SK-N-SH treated with all-trans-retinoic acid at 6 μM for 48 hours (cell line): ENCODE results near the gene INSL3.
A peak's percentile ranks its signal among the peaks of the same experiment; 100 is the strongest.

ENCODE experiments used
- ATAC-seq: fragments of 200-7000 bp; cut with Tn5 transposase; 3 replicates; pipeline ENCODE4 v1.9.1; 2020; ENCODE audit warnings: mild to moderate bottlenecking, moderate library complexity
- ARNTL ChIP-seq: fragments of 450-650 bp; formaldehyde crosslinking; IDR thresholded peaks from 2 replicates; pipeline ENCODE4 v1.5.0; 2020; ENCODE audit warnings: low read depth, mild to moderate bottlenecking, moderate library complexity, borderline replicate concordance
- BACH2 ChIP-seq: fragments of 250-450 bp; sonication (Bioruptor Pico); IDR thresholded peaks from 2 replicates; pipeline ENCODE4 v1.9.0; 2021; ENCODE audit warnings: mild to moderate bottlenecking, borderline replicate concordance
- CSDC2 ChIP-seq: fragments of 250-450 bp; sonication (Bioruptor Pico); IDR thresholded peaks from 2 replicates; pipeline ENCODE4 v1.5.0; 2020; ENCODE audit warnings: mild to moderate bottlenecking, moderate library complexity
- ESRRG ChIP-seq: fragments of 250-450 bp; sonication (Bioruptor Pico); IDR thresholded peaks from 2 replicates; pipeline ENCODE4 v1.6.1; 2021; ENCODE audit warnings: mild to moderate bottlenecking
- GLIS3 ChIP-seq: fragments of 250-450 bp; sonication (Bioruptor Pico); IDR thresholded peaks from 2 replicates; pipeline ENCODE4 v1.5.0; 2020; ENCODE audit warnings: mild to moderate bottlenecking, moderate library complexity
- OSR1 ChIP-seq: fragments of 250-450 bp; sonication (Bioruptor Pico); IDR thresholded peaks from 2 replicates; pipeline ENCODE4 v1.8.0; 2022; ENCODE audit warnings: moderate library complexity, mild to moderate bottlenecking, inconsistent platforms
- PATZ1 ChIP-seq: fragments of 250-450 bp; sonication (Bioruptor Pico); IDR thresholded peaks from 2 replicates; pipeline ENCODE4 v1.8.0; 2020; ENCODE audit warnings: mild to moderate bottlenecking, moderate library complexity, borderline replicate concordance
- POU6F1 ChIP-seq: fragments of 250-450 bp; sonication (Bioruptor Pico); IDR thresholded peaks from 2 replicates; pipeline ENCODE4 v1.8.0; 2021; ENCODE audit warnings: low read depth, mild to moderate bottlenecking, moderate library complexity, borderline replicate concordance
- RARB ChIP-seq: fragments of 250-450 bp; sonication (Bioruptor Pico); IDR thresholded peaks from 2 replicates; pipeline ENCODE4 v1.8.0; 2021; ENCODE audit warnings: mild to moderate bottlenecking, moderate library complexity
- SNAI2 ChIP-seq: fragments of 250-450 bp; sonication (Bioruptor Pico); IDR thresholded peaks from 2 replicates; pipeline ENCODE4 v1.5.0; 2020; ENCODE audit warnings: mild to moderate bottlenecking, moderate library complexity
- TCF4 ChIP-seq: fragments of 250-450 bp; sonication (Bioruptor Pico); IDR thresholded peaks from 2 replicates; pipeline ENCODE4 v1.8.0; 2021; ENCODE audit warnings: mild to moderate bottlenecking, moderate library complexity, borderline replicate concordance
- TOX ChIP-seq: fragments of 250-450 bp; sonication (Bioruptor Pico); IDR thresholded peaks from 2 replicates; pipeline ENCODE4 v1.8.0; 2021; ENCODE audit warnings: mild to moderate bottlenecking, moderate library complexity, borderline replicate concordance
- ZC3H10 ChIP-seq: fragments of 250-450 bp; sonication (Bioruptor Pico); IDR thresholded peaks from 2 replicates; pipeline ENCODE4 v1.5.1; 2021; ENCODE audit warnings: mild to moderate bottlenecking, moderate library complexity
- ZFP3 ChIP-seq: fragments of 250-450 bp; sonication (Bioruptor Pico); IDR thresholded peaks from 2 replicates; pipeline ENCODE4 v1.5.0; 2020; ENCODE audit warnings: mild to moderate bottlenecking, moderate library complexity
- ZFP30 ChIP-seq: fragments of 450-650 bp; formaldehyde crosslinking; IDR thresholded peaks from 2 replicates; pipeline ENCODE4 v1.5.0; 2022; ENCODE audit warnings: mild to moderate bottlenecking, moderate library complexity
- ZNF565 ChIP-seq: fragments of 450-650 bp; formaldehyde crosslinking; conservative IDR thresholded peaks from 2 replicates; pipeline ENCODE4 v1.5.0; 2020; ENCODE audit warnings: low read depth, mild to moderate bottlenecking, moderate library complexity
- ZNF70 ChIP-seq: fragments of 450-650 bp; formaldehyde crosslinking; IDR thresholded peaks from 2 replicates; pipeline ENCODE4 v1.5.0; 2020; ENCODE audit warnings: mild to moderate bottlenecking, moderate library complexity
- ZNF8 ChIP-seq: fragments of 450-650 bp; formaldehyde crosslinking; IDR thresholded peaks from 2 replicates; pipeline ENCODE4 v1.5.0; 2020; ENCODE audit warnings: mild to moderate bottlenecking, moderate library complexity
- TF ChIP-seq, protein P1 (sequence below): fragments of 250-450 bp; sonication (Bioruptor Pico); IDR thresholded peaks from 2 replicates; pipeline ENCODE4 v1.5.1; 2021; ENCODE audit warnings: mild to moderate bottlenecking, moderate library complexity
- TF ChIP-seq, protein P2 (sequence below): fragments of 250-450 bp; sonication (Bioruptor Pico); IDR thresholded peaks from 2 replicates; pipeline ENCODE4 v1.5.0; 2020; ENCODE audit warnings: mild to moderate bottlenecking, moderate library complexity

Gene INSL3

GRCh38 chr19:17812099-17812498, 9.2 kb downstream of the INSL3 start:
- TF ChIP-seq ZFP3 (CRISPR knock-in tag) = peak; percentile 99
- TF ChIP-seq, protein P1, sequence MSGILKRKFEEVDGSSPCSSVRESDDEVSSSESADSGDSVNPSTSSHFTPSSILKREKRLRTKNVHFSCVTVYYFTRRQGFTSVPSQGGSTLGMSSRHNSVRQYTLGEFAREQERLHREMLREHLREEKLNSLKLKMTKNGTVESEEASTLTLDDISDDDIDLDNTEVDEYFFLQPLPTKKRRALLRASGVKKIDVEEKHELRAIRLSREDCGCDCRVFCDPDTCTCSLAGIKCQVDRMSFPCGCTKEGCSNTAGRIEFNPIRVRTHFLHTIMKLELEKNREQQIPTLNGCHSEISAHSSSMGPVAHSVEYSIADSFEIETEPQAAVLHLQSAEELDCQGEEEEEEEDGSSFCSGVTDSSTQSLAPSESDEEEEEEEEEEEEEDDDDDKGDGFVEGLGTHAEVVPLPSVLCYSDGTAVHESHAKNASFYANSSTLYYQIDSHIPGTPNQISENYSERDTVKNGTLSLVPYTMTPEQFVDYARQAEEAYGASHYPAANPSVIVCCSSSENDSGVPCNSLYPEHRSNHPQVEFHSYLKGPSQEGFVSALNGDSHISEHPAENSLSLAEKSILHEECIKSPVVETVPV (CRISPR knock-in tag) = no peak
- no peak for TF ChIP-seq TOX (CRISPR knock-in tag)
- TF ChIP-seq, protein P2, sequence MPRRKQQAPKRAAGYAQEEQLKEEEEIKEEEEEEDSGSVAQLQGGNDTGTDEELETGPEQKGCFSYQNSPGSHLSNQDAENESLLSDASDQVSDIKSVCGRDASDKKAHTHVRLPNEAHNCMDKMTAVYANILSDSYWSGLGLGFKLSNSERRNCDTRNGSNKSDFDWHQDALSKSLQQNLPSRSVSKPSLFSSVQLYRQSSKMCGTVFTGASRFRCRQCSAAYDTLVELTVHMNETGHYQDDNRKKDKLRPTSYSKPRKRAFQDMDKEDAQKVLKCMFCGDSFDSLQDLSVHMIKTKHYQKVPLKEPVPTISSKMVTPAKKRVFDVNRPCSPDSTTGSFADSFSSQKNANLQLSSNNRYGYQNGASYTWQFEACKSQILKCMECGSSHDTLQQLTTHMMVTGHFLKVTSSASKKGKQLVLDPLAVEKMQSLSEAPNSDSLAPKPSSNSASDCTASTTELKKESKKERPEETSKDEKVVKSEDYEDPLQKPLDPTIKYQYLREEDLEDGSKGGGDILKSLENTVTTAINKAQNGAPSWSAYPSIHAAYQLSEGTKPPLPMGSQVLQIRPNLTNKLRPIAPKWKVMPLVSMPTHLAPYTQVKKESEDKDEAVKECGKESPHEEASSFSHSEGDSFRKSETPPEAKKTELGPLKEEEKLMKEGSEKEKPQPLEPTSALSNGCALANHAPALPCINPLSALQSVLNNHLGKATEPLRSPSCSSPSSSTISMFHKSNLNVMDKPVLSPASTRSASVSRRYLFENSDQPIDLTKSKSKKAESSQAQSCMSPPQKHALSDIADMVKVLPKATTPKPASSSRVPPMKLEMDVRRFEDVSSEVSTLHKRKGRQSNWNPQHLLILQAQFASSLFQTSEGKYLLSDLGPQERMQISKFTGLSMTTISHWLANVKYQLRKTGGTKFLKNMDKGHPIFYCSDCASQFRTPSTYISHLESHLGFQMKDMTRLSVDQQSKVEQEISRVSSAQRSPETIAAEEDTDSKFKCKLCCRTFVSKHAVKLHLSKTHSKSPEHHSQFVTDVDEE (CRISPR knock-in tag) = no peak
- no peak for TF ChIP-seq SNAI2 (CRISPR knock-in tag)
- no peak for TF ChIP-seq ESRRG (CRISPR knock-in tag)
- no peak for TF ChIP-seq ZNF565
- no peak for TF ChIP-seq ZC3H10 (CRISPR knock-in tag)

GRCh38 chr19:17811681-17812080, 9.6 kb downstream of the INSL3 start:
- no peak for TF ChIP-seq OSR1 (CRISPR knock-in tag)
- no peak for TF ChIP-seq GLIS3 (CRISPR knock-in tag)
- TF ChIP-seq ZNF70 (CRISPR knock-in tag) = no peak
- no peak for TF ChIP-seq TOX (CRISPR knock-in tag)
- TF ChIP-seq, protein P1 (CRISPR knock-in tag) = no peak
- TF ChIP-seq ZNF8 (CRISPR knock-in tag) = no peak
- no peak for TF ChIP-seq POU6F1 (CRISPR knock-in tag)
- TF ChIP-seq TCF4 (CRISPR knock-in tag) = no peak
- no peak for TF ChIP-seq ZFP30 (CRISPR knock-in tag)
- TF ChIP-seq SNAI2 (CRISPR knock-in tag) = no peak
- TF ChIP-seq ZC3H10 (CRISPR knock-in tag) = no peak
- no peak for TF ChIP-seq ESRRG (CRISPR knock-in tag)
- TF ChIP-seq RARB (CRISPR knock-in tag) = no peak
- TF ChIP-seq CSDC2 (CRISPR knock-in tag) = no peak
- TF ChIP-seq BACH2 (CRISPR knock-in tag) = no peak
- no peak for TF ChIP-seq ARNTL (CRISPR knock-in tag)
- TF ChIP-seq, protein P2 (CRISPR knock-in tag) = no peak
- no peak for ATAC-seq

More at GRCh38 chr19:17812099-17812498, 9.2 kb downstream of the INSL3 start:
- ATAC-seq = no peak

DNA sequence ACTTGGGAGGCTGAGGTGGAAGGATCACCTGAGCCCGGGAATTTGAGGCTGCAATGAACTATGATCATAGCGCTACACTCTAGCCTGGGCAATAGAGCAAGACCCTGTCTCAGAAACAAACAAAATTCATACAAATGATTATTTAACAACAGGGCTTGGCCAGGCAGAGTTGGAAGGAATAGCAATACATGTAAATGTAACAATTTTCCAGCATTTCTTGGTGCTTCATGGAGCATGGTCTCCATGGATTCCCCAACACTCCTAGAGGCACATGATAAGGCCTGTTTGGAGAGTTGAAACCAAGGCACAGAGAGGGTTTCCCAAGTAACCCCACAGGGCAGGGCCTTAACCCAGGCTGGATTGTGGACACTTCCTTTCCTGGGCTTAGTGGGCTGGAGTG, 10.2 kb downstream of the INSL3 start:
- no peak for ATAC-seq
- TF ChIP-seq PATZ1 (CRISPR knock-in tag) (no peak), CSDC2 (CRISPR knock-in tag) (no peak), POU6F1 (CRISPR knock-in tag) (no peak), ZNF565 (no peak), BACH2 (CRISPR knock-in tag) (no peak), RARB (CRISPR knock-in tag) (no peak)
- TF ChIP-seq, protein P2 (CRISPR knock-in tag) = no peak
